Stimulated activated CD4-positive, alpha-beta T cell treated with anti-CD3 and anti-CD28 coated beads, Interleukin-15, amount 100 ng/mL, for 48 hours (primary cell): ENCODE data around the gene GALNT18.

Experiments used
- DNase-seq, 2 donors: peaks; one replicate each; pipeline ENCODE4 v3.0.0-alpha.2; 2020; ENCODE audit warnings: low read depth in 2 of 2

The GALNT18 gene

GRCh38 chr11:11587122-11587521 lies 34.7 kb downstream of the GALNT18 start:
- no peak for DNase-seq

GRCh38 chr11:11586465-11586864 lies 35.3 kb downstream of the GALNT18 start:
- no peak for DNase-seq

GRCh38 chr11:11584937-11585336 lies 36.9 kb downstream of the GALNT18 start:
- no peak for DNase-seq

GRCh38 chr11:11584530-11584810 lies 37.3 kb downstream of the GALNT18 start:
- no peak for DNase-seq

- no peak for DNase-seq
These were observed 37.8 kb downstream of the GALNT18 start for GRCh38 chr11:11583801-11584529.

- DNase-seq: no peak
These were observed 39.6 kb downstream of the GALNT18 start for GRCh38 chr11:11582011-11582701.

- DNase-seq: no peak
These were observed 40.3 kb downstream of the GALNT18 start for GRCh38 chr11:11581481-11581880.

- no peak for DNase-seq
These were observed 40.9 kb downstream of the GALNT18 start for GRCh38 chr11:11580841-11581411.

- no peak for DNase-seq
These were observed 41.8 kb downstream of the GALNT18 start for GRCh38 chr11:11580012-11580411.

- DNase-seq: no peak
These were observed 42.5 kb downstream of the GALNT18 start for GRCh38 chr11:11579012-11579988.

GRCh38 chr11:11577932-11578911 lies 43.6 kb downstream of the GALNT18 start:
- no peak for DNase-seq

- no peak for DNase-seq
These were observed 44.5 kb downstream of the GALNT18 start for GRCh38 chr11:11577251-11577855.

GRCh38 chr11:11574373-11575287 lies 47.2 kb downstream of the GALNT18 start:
- no peak for DNase-seq

GRCh38 chr11:11572386-11572785 lies 49.4 kb downstream of the GALNT18 start:
- DNase-seq: no peak

GRCh38 chr11:11571893-11572292 lies 49.9 kb downstream of the GALNT18 start:
- DNase-seq: no peak

- DNase-seq: no peak
These were observed 51.0 kb downstream of the GALNT18 start for GRCh38 chr11:11570823-11571222.

- DNase-seq: no peak
These were observed 51.8 kb downstream of the GALNT18 start for GRCh38 chr11:11569936-11570491.

GRCh38 chr11:11568651-11569229 lies 53.1 kb downstream of the GALNT18 start:
- DNase-seq: no peak
